NT2/D1 (cell line): ENCODE results near the gene CTSF.

ENCODE experiments used
- SUZ12 ChIP-seq: IDR thresholded peaks from 2 replicates; pipeline ENCODE4 v1.6.1; 2011; ENCODE audit not compliant: insufficient read length, insufficient read depth; ENCODE audit errors: extremely low read depth
- YY1 ChIP-seq: IDR thresholded peaks from 2 replicates; pipeline ENCODE4 v1.6.1; 2011; ENCODE audit not compliant: insufficient read length, insufficient read depth

GRCh38 chr11:66603072-66603471 is 34.7 kb upstream of the CTSF start:
- TF ChIP-seq YY1 (no peak), SUZ12 (no peak)
